HS-5 (cell line): ENCODE results near the gene CFAP57.
A peak's percentile ranks its signal among the peaks of the same experiment; 100 is the strongest.

Experiments used
- DNase-seq: peaks from one replicate; pipeline ENCODE4 v3.0.0-alpha.2; 2012; ENCODE audit warnings: low read depth

Gene CFAP57

DNA sequence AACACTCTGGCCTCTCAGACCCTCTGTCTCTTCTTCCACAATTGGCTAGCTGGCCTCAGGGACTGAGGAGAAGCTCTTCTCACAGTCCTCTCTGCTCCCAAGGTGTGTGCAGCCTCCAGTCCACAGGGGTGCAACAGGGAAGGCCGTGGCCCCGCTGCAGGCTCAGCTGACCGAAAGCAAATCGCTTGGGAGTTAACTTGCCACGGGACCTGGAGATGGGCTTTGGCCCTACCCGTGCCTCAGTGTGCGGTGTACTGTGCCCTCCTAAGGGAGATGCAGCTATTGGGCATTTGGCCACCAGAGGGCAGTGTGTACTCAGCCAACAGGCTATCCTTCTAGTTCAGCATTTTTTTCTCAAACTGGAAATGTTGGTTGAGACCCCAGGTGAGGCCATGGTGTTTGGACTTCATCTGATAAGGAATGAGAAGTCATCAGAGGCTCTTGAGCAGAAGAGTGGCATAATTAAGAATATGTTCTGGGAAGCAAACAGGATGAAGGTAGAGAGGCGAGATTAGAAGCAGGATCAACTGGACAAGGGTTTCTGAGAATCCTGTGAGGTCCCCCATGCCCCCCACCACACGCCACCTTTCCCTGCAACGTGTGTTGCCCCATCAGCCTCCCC, 55.1 kb downstream of the CFAP57 start:
- DNase-seq, result peak; percentile 52

DNA sequence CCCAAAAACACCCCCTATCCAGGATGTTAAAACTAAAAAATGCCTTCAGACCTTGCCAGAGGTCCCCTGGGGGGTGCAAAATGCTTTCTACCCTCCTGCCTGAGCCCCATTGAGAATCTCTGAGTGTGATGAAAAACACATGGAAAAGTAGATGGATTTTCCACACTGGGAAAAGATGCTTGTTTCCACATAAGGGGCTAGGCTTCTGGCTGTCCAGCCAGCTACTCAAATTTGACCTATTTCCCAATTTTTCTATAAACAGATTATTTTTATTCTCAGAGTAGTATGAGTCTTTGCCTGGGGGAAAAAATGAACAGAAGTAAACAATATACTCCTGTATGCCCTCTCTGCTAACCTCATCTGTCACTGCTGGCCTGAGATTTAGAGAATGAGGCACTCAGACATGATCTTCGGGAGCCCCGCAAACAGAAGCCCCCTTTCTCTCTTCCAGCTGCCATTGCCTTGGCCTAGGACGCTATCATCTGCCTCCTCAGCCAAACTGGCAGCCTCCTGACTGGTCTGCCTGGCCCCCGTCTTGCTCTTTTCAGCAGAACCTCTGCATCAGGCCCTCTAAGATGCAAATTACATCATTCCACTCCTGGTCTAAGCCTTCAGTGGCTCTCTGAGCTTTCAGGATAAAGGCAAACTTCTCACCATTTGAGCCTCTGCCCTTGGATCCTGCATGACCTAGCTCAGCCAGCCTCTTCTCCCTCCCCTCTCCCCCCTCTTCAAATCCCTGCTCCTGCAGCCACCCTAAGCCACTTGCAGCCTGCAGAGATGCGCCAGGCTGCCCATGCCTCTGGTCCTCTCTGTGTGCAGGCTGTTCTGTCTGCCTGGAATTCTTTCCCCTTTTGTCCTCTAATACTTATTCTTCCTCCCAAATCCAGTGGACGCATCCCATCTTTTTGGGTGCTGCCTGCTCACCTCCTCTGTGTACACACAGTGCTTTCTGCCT, 58.0 kb downstream of the CFAP57 start:
- DNase-seq, result no peak

DNA sequence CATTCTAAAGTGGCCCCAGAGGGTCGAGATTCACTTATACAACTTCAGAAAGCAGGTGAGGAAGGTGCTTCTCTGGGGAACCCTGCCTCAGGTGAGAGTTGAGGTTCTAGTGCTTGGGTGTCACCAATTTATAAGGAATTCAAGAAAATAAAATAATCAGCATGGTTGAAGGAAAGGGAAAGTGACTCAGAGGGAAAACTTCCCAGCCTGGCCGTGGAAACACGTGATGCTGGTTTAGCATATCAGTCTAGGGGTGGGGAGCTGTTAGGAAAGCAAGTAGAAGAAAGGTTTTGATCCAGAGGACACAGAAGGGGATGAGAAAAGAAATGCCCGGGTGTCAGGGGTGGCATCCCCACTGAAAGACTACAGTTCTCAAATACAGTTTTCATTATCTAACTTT, 59.9 kb downstream of the CFAP57 start:
- DNase-seq, result peak; percentile 63

DNA sequence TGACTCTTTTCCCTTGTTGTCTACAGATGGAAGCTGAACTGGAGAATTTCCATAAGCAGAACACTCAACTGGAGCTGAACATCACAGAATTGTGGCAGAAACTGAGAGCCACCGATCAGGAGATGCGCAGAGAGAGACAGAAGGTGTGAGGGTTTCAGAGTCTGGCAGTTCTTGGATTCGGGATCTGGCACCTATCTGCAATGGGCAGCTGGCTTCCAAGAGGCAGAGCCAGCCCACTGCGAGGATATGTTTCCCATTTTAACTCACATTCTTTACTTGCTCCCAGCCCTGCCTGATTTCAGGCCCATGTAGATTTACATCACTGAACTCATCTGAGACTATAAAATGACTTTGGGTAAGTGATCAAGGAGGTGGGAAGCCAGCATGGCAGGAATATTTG, 60.4 kb downstream of the CFAP57 start:
- DNase-seq, result no peak

DNA sequence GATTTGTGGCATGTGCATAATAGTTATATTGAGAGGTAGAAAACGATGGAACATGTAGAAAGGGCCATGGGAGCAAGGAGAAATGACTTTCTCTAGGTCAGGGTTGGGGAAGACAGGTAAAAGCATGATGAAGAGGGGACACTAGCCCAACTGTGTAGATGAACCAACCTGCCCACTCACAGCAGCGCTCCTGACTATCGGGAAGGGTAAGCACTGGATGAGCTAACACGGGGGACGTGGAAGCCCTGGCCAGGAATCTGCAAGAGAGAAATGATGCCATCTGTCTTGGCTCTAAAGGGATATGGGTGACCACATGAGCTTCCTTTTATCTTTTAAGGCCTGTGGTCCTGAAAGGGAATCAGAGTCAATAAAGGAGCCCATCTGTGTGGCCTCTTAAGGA, 61.5 kb downstream of the CFAP57 start:
- DNase-seq, result no peak

DNA sequence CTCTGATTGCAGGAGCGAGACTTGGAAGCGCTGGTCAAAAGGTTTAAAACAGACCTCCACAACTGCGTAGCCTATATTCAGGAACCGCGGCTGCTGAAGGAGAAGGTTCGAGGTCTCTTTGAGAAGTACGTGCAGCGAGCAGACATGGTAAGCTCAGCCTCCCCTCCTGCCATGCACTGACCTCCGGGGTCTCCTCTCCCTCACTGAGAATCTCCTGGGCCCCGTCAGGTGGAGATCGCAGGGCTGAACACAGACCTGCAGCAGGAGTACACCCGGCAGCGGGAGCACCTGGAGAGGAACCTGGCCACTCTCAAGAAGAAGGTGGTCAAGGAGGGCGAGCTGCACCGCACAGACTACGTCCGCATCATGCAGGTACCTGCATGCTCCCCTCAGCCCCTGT, 62.1 kb downstream of the CFAP57 start:
- no peak for DNase-seq

DNA sequence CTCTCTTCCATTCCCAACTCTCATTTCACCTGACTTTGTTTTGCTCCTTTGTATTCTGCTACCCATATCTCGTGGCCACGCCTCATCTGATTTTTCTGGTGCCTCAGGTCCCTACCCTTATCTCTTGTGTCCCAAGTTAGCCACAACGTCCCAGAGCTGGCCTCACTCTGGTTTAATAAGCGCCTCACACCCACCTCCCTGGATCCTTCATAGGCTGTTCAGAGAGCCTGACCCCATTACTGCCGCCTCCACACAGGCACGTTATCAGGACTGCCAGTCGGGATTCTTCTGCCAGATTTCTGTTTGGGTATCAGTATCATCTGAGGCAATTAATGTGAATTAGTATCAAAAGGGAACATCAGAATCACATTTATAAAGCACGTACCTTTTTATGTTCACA, 62.9 kb downstream of the CFAP57 start:
- no peak for DNase-seq

DNA sequence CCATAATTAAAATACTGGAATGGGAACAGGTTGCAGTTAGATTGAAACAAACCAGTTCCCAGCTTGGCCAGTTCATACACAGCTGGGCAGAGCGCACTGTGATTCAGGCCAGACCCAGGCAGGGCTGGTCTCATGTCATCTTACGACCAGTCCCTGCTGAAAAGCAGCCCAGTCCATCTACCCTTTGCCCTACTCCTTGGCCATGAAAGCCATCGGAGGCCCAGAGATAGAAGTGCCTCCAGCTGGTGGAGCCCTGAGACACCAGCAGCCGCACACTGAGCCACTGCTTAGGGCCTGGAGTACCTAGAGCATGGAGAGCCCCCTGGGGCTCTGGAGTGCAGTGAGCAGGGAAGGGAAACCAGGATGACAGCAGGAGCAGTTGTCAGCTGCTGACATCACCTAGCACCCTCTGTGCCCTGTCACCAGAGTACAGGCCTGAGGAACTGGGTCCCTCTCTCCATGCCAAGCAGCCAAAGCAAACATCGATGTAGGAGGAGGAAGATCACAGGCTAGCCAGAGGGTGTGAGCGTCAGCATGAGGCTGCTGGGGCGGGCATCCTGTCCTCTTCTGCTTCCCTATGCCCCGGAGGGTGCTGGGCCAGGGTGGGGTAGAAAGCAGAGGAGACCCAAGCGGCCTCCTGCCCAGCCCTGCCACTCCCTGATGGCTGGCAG, 63.5 kb downstream of the CFAP57 start:
- DNase-seq, result no peak

DNA sequence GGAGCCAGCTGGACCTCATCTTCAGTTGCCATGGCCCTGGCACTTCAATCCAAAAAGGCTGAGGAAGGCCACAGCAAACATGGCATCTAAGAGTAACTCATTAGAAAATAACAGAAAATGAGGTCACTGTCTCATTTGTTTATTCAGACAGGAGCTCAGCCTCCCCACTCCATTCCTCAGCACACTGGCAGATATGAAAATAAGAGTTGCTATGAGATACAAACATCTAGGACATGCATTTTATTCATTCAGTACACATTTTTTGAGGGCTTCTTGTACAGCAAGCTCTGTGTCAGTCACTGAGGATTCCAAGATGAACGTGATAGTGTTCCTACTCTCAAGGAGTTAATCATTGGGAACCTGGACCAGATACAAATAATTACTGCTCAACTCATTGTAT, 65.0 kb downstream of the CFAP57 start:
- DNase-seq, result no peak

DNA sequence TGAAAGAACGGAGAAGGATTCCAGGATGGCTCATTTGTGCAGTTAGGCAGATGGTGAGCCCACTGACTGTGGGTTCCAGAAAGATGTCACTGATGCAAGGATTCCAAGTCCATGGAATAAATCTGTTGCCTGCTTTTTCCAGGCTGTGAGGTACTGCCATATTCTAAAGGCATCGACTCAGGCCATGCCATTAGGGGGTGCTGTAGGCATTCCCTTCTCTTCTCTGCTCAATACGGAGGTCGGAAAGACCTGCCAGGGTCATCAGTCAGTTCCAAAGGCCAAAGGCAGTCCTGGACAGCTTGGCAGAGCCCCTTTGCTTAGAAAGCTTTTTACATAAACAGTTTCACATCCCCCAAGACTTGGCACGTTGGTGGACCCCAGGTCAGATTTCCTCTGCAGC, 66.0 kb downstream of the CFAP57 start:
- no peak for DNase-seq

DNA sequence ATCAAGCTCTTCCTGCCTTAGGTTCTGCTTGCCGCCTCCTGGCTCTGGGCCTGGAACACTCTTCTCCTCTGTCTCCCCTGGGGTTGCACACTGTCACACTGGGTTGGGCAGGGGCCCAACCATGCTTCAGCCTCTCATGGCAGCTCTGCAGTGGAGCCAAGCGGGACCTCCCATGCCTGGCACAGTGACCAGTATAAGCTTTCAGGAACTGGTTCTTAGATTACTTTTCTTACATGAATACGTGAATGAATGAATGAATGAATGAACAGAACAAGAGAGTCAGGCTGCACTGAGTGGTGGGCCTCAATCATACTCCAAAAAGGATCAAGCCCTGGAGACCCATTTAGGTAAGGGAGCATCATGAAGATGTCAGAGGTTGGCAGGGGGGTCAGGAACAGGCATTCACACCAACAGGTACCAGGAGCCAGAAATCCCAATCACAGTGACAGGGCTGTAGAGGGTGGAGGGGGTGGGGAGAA, 66.9 kb downstream of the CFAP57 start:
- DNase-seq, result no peak

DNA sequence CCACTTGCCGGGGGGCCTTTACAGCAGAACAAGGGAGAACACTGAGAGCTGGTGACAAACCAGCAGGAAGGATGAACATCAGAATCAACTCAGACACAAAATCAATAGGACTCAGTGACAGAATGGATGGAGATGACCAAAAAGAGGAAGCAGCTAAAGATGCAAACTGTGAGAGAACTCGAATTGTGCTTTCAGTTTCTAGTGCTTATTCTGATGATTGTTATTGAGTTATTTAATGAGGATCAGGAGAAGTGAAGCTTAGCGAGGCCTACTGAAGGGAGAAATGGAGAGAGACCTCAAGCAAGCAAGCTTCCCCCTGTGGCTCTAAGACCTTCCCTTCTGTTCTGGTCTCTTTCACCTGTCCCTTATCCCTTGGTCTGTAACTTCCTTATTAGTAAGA, 67.4 kb downstream of the CFAP57 start:
- no peak for DNase-seq

DNA sequence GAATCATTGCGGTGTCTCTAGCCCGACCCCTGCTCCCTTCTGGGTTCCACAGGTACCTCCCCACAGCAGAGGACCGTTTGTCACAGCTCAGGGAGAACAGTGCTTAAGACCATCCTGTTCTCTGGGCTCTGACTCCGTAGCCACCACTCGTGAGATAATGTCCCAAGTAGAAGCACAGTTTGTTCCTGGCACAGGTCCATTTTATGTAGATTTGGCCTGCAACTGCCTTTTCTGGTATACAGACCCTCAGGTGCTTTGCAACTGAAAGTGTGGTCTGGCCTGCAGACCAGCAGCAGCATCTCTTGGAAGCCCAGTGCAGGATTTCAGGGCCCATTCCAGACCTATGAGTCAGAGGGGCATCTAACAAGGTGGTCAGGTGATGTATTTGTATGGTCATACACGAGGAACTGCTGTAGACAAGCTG, 69.3 kb downstream of the CFAP57 start:
- DNase-seq, result peak; percentile 43

DNA sequence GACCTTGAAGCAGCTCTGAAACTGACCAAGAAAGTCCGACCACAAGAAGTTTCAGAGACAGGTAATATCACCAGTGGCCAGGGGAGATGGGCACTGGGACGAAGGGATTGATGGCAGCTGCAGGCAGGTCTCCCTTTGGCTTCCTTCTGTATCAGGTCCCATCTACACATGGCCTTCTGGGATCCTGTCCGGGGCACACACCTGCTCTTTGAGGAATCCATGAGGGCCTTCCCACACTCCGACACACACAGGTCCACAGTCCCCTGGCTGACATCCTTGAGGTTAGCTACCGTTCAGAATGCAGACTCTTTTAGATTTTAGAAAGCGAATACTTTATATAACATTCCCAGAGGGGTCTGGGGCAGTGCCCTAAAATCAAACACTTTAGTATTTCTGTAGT, 71.2 kb downstream of the CFAP57 start:
- no peak for DNase-seq

DNA sequence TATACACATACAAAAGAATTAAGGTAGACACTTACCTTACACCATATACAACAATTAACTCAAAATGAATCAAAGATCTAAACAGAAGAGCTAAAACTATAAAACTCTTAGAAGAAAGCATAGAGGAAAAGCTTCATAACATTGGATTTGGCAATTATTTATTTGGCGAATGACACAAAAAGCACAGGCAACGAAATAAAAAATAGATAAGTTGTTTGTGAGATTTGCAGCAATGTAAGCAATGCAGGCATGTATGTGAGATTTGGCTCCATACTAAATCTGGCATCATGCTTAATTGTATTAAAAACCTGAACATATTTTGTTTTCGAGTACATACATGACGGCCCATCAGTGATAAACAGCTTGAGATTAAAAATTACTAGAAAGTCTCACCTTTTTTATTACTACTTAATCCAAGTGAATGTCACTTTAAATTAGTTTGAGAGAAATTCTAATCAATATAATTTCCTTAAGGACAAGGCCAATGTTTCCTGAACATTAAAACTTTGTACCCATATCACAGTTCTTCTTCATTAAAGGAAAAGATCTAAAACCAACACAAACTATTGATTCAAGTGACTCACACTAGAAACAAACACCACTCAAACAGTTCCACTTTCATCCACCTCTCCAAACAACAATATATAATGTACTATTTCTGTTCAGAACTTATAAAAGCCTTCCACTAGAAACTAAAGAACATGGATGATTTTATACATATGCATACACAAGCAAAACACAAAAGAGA, 74.5 kb downstream of the CFAP57 start:
- DNase-seq, result no peak

DNA sequence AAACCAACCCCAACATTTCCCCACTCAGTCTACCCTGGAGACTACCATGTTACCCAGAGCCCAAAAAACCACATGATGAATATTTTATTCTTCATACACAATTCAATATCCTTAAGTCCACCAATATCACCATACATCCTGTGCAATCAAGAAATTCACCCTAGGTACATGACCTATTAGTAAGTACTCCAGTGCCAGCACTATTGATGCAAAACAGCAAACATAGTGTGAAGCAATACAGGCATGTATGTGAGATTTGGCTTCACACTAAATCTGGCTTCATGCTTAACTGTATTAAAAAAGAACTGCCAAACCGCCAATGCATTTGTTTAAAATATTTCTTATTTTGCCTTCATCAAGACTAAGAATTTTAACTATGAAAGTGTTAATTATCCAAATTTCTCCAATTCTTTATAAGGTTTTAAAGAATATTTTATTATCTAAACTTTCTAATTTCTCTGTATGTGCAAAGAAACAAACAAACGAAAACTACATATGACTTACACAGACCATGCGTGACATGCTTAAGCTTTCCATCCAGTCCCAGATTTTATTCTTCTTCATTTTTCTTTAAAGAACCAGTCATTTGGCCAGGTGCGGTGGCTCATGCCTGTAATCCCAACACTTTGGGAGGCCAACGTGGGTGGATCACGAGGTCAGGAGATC, 75.3 kb downstream of the CFAP57 start:
- DNase-seq, result no peak

DNA sequence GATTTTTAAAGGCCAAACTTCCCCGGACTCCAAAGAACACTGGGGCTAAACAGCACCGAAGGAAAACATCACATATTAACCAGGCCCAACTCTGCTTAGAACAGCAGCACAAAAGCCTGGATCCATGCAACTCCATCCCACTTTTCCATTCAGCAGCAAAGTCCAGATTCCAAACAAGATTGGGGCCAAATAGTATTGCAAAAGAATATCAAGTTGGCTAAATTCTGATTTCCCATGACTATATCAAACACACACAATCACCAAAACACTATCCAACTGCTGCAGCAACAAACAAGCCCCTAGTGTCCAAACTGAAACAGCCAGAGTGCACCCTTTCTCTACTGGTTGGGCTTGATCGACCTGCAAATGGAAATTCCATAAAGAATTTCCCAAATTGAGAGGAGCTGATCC, 78.2 kb downstream of the CFAP57 start:
- DNase-seq, result no peak

DNA sequence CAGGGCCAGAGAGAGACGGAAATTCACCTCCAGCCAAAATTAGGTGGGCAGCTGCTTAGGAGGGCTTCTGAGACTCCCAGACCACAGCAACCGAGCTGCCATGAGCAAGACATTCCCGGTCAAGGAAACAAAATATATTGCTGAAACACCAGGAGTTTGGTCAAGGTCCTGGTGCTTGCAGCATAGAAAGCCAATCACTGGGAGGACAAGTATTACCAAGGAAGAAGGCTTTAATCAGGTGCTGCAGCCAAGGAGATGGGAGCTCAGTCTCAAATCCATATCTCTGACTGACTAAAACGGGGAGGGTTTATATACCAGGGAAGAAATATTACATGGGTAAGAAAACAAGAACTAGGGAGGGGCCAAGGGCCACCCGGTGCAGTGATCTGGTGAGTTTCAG, 78.9 kb downstream of the CFAP57 start:
- DNase-seq, result no peak

DNA sequence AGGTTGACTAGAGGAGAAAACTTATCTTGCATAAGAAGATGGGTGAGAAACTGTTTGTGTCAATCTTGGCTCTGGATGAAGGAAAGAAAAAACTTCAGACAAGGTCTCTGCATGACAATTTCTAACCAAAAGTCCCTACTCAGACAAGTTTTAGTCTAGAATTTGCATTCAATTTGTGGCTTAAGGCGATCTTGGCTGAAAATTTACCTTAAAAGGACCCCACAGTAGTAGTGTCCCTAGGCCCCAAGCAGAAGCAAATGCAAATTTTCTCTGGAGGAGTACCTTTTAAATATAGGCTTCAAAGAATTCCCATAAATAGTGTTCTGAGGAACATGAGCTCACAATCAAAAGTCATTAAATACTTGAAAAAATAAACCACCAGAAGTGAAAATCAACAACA, 80.1 kb downstream of the CFAP57 start:
- no peak for DNase-seq

DNA sequence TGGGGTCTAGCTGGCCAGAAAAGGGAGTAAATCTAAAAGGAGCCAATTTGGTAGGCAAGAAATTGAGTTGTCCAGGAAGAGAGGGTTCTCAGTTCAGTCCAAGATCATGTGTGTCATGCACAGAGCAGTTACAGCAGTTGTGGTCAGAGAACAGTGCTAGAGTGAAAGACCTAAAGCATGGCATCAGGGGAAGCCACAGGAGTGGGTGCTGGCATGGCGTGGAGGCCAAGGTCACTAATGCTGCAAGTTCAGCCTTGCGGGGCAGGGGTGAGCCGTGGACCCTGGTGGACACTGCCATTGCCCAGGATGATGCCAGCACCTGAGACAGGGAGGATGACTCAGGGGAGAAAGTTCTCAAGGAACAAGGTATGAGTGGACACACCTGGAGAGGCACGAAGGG, 81.0 kb downstream of the CFAP57 start:
- DNase-seq, result no peak

DNA sequence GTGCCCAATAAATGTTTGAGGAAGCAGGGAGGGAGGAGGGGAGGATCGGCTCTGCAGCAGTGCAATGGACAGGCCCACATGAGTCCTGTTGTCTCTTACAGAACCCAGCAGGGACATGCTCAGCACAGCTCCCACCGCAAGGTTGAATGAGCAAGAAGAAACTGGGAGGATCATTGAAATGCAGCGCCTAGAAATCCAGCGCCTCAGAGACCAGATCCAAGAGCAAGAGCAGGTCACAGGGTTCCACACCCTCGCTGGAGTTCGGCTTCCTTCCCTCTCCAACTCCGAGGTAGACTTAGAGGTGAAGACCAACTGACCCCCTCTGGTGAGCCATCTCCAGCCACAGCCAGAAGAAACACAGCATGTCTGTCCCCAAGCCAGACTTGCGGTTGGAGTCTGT, 81.7 kb downstream of the CFAP57 start:
- DNase-seq, result no peak
